WTC11 (cell line): ENCODE data around the gene NKAIN2.

ENCODE experiments used
- CTCF ChIP-seq: fragments of 200-600 bp; IDR thresholded peaks from 2 replicates; pipeline ENCODE4 v1.8.0; 2022; ENCODE audit warnings: antibody characterized with exemption
- HMGXB4 ChIP-seq: sonication (generic); formaldehyde crosslinking; IDR thresholded peaks from 2 replicates; pipeline ENCODE4 v1.8.1; 2023; ENCODE audit warnings: mild to moderate bottlenecking, moderate library complexity, missing genetic modification reagents
- KAT7 ChIP-seq: sonication (generic); formaldehyde crosslinking; IDR thresholded peaks from 2 replicates; pipeline ENCODE4 v1.8.1; 2023; ENCODE audit warnings: missing genetic modification reagents, mild to moderate bottlenecking, borderline replicate concordance
- SP1 ChIP-seq: sonication (generic); formaldehyde crosslinking; conservative IDR thresholded peaks from 2 replicates; pipeline ENCODE4 v1.8.1; 2022; ENCODE audit warnings: missing genetic modification reagents
- TEAD1 ChIP-seq: sonication (generic); formaldehyde crosslinking; IDR thresholded peaks from 2 replicates; pipeline ENCODE4 v1.8.0; 2022; ENCODE audit warnings: mild to moderate bottlenecking, missing genetic modification reagents
- ZNF232 ChIP-seq: sonication (generic); formaldehyde crosslinking; IDR thresholded peaks from 2 replicates; pipeline ENCODE4 v1.8.0; 2022; ENCODE audit warnings: mild to moderate bottlenecking, missing genetic modification reagents
- ZNF263 ChIP-seq: sonication (generic); formaldehyde crosslinking; IDR thresholded peaks from 2 replicates; pipeline ENCODE4 v1.8.1; 2022; ENCODE audit warnings: low read depth, mild to moderate bottlenecking, moderate library complexity, missing genetic modification reagents
- TF ChIP-seq, protein P1 (sequence below): sonication (generic); formaldehyde crosslinking; IDR thresholded peaks from 2 replicates; pipeline ENCODE4 v1.8.1; 2022; ENCODE audit warnings: low read depth, missing genetic modification reagents, borderline replicate concordance

- TF ChIP-seq CTCF, result no peak
- TF ChIP-seq, protein P1, sequence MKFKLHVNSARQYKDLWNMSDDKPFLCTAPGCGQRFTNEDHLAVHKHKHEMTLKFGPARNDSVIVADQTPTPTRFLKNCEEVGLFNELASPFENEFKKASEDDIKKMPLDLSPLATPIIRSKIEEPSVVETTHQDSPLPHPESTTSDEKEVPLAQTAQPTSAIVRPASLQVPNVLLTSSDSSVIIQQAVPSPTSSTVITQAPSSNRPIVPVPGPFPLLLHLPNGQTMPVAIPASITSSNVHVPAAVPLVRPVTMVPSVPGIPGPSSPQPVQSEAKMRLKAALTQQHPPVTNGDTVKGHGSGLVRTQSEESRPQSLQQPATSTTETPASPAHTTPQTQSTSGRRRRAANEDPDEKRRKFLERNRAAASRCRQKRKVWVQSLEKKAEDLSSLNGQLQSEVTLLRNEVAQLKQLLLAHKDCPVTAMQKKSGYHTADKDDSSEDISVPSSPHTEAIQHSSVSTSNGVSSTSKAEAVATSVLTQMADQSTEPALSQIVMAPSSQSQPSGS (CRISPR knock-in tag), result no peak
- TF ChIP-seq HMGXB4 (CRISPR knock-in tag), result no peak
- no peak for TF ChIP-seq KAT7 (CRISPR knock-in tag)
- TF ChIP-seq ZNF263 (CRISPR knock-in tag), result no peak
- no peak for TF ChIP-seq TEAD1 (CRISPR knock-in tag)
- TF ChIP-seq ZNF232 (CRISPR knock-in tag), result no peak
- no peak for TF ChIP-seq SP1
Observed at GRCh38 chr6:124684621-124685020, 881.0 kb downstream of the NKAIN2 start.
